Neural cell (in vitro differentiated cells): ENCODE data around the gene FGD5.

Source experiments
- EP300 ChIP-seq: fragments of 450-650 bp; conservative IDR thresholded peaks from 2 replicates; pipeline ENCODE4 v1.6.1; 2014; ENCODE audit warnings: antibody characterized with exemption, mild to moderate bottlenecking, moderate library complexity; ENCODE audit not compliant: poor library complexity, severe bottlenecking
- EZH2 ChIP-seq: fragments of 200-600, 300-800 bp; shearing (Covaris generic), sonication (generic); IDR thresholded peaks from 2 replicates; pipeline ENCODE4 v1.6.1; 2014; ENCODE audit warnings: antibody characterized with exemption, low read length, borderline replicate concordance, mild to moderate bottlenecking; ENCODE audit not compliant: insufficient read depth, poor library complexity, severe bottlenecking
- POLR2AphosphoS5 ChIP-seq: IDR thresholded peaks from 2 replicates; pipeline ENCODE4 v1.6.1; 2012
- TF ChIP-seq, protein P1 (sequence below): fragments of 450-650 bp; IDR thresholded peaks from 2 replicates; pipeline ENCODE4 v1.5.1; 2014; ENCODE audit warnings: antibody characterized with exemption, mild to moderate bottlenecking, moderate library complexity; ENCODE audit not compliant: poor library complexity, severe bottlenecking
- TF ChIP-seq, protein P2 (sequence below): IDR thresholded peaks from 2 replicates; pipeline ENCODE4 v1.6.1; 2012; ENCODE audit warnings: borderline replicate concordance

DNA sequence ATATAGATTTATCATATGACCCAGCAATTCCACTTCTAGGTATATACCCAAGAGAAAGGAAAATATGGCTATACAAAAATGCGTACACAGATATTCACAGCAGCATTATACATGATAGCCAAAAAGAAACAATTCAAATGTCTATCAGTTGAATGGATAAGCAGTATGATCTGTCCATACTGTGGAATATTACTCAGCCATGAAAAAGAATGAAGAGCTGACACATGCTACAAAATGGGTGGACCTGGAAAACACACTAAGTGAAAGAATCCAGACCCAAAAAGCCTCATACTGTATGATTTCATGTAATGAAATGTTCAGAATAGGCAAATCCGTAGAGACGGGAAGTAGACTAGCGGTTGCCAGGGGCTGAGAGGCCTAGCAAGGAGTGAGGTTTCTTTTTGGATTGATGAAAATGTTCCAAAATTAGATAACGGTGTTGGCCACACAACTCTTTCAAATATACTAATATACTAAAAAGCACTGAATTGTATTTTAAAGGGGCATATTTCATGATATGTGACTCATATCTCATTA lies 33.4 kb downstream of the FGD5 start:
- TF ChIP-seq, protein P1, sequence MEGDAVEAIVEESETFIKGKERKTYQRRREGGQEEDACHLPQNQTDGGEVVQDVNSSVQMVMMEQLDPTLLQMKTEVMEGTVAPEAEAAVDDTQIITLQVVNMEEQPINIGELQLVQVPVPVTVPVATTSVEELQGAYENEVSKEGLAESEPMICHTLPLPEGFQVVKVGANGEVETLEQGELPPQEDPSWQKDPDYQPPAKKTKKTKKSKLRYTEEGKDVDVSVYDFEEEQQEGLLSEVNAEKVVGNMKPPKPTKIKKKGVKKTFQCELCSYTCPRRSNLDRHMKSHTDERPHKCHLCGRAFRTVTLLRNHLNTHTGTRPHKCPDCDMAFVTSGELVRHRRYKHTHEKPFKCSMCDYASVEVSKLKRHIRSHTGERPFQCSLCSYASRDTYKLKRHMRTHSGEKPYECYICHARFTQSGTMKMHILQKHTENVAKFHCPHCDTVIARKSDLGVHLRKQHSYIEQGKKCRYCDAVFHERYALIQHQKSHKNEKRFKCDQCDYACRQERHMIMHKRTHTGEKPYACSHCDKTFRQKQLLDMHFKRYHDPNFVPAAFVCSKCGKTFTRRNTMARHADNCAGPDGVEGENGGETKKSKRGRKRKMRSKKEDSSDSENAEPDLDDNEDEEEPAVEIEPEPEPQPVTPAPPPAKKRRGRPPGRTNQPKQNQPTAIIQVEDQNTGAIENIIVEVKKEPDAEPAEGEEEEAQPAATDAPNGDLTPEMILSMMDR: no peak
- TF ChIP-seq EZH2 (no peak), EP300 (no peak), POLR2AphosphoS5 (no peak)
- TF ChIP-seq, protein P2, sequence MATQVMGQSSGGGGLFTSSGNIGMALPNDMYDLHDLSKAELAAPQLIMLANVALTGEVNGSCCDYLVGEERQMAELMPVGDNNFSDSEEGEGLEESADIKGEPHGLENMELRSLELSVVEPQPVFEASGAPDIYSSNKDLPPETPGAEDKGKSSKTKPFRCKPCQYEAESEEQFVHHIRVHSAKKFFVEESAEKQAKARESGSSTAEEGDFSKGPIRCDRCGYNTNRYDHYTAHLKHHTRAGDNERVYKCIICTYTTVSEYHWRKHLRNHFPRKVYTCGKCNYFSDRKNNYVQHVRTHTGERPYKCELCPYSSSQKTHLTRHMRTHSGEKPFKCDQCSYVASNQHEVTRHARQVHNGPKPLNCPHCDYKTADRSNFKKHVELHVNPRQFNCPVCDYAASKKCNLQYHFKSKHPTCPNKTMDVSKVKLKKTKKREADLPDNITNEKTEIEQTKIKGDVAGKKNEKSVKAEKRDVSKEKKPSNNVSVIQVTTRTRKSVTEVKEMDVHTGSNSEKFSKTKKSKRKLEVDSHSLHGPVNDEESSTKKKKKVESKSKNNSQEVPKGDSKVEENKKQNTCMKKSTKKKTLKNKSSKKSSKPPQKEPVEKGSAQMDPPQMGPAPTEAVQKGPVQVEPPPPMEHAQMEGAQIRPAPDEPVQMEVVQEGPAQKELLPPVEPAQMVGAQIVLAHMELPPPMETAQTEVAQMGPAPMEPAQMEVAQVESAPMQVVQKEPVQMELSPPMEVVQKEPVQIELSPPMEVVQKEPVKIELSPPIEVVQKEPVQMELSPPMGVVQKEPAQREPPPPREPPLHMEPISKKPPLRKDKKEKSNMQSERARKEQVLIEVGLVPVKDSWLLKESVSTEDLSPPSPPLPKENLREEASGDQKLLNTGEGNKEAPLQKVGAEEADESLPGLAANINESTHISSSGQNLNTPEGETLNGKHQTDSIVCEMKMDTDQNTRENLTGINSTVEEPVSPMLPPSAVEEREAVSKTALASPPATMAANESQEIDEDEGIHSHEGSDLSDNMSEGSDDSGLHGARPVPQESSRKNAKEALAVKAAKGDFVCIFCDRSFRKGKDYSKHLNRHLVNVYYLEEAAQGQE: no peak
